Stimulated activated CD8-positive, alpha-beta memory T cell treated with anti-CD3 and anti-CD28 coated beads, Interleukin-7, amount 100 ng/mL, for 48 hours (primary cell): ENCODE measurements around the gene JAZF1.

ENCODE experiments used
- DNase-seq, 2 donors: peaks; one replicate each; pipeline ENCODE4 v3.0.0-alpha.2; 2020; ENCODE audit warnings: low read depth in 1 of 2; ENCODE audit errors: extremely low read depth in 1 of 2

The JAZF1 gene

GRCh38 chr7:28140979-28141378 is 39.6 kb downstream of the JAZF1 start:
- no peak for DNase-seq

GRCh38 chr7:28138837-28139236 is 41.8 kb downstream of the JAZF1 start:
- no peak for DNase-seq

- DNase-seq: no peak
Measured at GRCh38 chr7:28137463-28137862, 43.1 kb downstream of the JAZF1 start.

GRCh38 chr7:28136885-28137284 is 43.7 kb downstream of the JAZF1 start:
- no peak for DNase-seq

- no peak for DNase-seq
Measured at GRCh38 chr7:28136420-28136819, 44.2 kb downstream of the JAZF1 start.

DNA sequence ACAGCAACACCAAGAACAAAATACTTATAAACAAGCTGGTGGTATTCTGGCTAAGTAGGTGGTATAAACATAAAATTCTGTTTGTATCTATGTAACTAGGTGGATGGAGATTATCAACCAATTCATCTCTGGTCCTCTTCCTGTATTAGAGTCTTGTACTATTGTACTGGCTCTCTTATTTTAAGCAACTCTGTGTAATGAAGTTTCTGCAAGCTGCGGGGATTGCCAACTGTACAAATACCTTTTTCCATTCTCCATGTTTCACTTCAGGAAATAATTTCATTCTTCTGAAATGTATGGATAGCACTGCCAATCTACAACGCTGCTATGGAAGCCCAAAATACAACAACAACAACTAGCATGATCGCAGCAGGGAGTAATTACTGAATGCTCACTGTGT is 44.8 kb downstream of the JAZF1 start:
- DNase-seq: no peak

- no peak for DNase-seq
Measured at GRCh38 chr7:28135315-28135714, 45.3 kb downstream of the JAZF1 start.

GRCh38 chr7:28133872-28134271 is 46.7 kb downstream of the JAZF1 start:
- no peak for DNase-seq

DNA sequence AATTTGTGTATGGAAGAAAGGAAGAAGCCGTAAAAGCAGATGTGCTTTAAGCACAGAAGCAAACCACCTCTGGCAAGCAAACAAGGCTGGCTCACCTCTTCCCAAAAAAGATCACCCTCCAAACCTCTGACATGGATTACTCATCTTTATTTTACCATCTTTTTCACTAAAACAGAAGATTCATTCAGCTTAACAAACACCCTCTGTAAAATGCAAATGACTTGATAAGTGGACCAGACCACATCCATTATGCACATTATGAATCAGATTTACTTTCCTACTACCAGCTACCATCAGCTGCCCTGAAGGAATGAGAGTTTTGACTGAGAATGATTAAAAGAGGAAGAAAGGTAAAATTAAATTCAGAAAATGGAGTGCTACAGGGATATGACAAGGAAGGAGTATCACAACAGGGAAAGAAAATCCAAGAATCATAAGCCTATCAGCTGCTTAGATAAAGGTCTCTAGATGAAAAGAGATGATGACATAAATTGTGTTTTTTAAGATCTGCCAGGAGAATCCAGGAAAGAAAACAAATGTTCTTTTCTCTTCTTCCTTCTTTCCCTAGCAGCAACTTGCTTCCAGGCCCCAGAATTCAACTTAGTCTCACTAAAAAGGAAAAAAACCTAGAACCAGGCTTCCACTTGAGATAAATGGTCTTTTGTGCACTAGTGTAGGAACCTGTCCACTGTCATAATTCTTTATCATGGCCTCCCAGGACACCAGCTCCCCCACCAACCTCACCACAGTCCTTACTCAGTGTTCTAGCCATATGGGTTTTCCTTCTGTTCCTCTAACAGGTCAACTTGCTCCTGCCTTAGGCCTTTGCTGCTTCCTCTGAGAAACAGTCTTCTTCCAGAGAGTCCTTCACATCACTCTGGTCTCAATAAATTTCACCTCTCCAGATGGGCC is 47.4 kb downstream of the JAZF1 start:
- DNase-seq: no peak

DNA sequence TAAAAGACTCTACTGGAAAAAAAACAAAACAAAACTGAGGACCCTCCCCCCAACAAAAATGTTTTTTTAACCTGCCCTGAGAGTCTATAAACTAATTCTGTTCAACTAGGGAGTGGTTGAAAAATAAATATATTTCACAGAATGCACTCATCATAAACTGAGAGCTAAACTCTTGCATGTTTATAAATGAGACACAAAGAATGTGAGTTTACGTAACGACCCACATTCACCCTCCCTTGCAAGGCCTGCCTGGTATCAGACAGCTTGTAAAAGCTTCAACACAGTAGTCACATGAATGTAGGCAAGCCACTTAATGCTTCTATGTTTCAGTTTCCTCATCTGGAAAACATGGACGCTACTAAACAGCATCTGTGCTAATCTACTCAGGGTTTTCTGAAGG is 50.3 kb downstream of the JAZF1 start:
- no peak for DNase-seq

GRCh38 chr7:28128608-28129007 is 52.0 kb downstream of the JAZF1 start:
- DNase-seq: no peak

GRCh38 chr7:28126410-28127041 is 54.1 kb downstream of the JAZF1 start:
- DNase-seq: no peak

DNA sequence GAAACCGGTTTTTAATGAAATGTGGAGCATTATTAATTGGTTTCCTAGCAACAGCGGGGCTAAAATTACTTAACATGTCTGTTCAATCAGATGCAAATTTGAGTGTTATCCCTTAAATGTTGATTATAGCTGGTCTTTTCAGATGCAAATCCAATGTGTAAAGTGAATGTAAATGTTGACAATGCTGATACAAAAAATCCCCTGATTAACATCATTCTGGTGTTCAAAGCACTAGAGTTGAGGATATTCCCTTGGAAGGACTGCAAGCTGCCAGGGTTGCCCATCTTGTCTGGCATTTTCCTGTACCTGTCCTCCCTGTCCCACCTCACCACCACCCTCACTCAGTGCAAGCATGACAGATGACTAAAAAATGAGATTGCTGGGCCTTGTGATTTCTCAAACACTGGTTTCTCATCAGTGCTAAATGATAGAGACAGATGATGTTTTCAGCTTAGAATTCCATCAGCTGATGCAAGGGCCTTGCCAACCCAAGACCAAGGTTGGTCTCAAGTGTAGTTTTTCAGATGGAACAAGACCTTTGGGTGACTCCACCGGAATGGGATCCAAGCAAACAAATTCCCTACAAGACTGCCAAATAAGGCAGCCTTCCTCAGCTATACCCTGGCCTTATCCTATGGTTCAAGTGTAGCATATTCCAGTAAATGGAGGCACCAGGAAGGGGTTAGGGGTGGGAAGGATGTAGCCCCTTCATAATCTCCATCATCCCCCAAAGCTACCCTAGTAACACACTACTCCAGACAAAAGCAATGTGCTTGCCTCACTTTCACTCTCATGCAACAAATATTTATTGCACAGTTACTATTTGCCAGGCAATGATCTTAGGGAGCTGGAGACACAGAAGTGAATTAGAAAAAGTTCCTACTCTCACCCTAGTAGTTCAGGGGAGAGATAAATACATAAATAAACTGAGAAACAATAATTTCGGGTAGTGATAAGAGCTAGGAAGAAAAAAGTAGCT is 54.9 kb downstream of the JAZF1 start:
- DNase-seq: no peak

GRCh38 chr7:28124413-28124812 is 56.2 kb downstream of the JAZF1 start:
- no peak for DNase-seq

GRCh38 chr7:28123752-28124151 is 56.8 kb downstream of the JAZF1 start:
- DNase-seq: no peak

- no peak for DNase-seq
Measured at GRCh38 chr7:28121496-28121895, 59.1 kb downstream of the JAZF1 start.

DNA sequence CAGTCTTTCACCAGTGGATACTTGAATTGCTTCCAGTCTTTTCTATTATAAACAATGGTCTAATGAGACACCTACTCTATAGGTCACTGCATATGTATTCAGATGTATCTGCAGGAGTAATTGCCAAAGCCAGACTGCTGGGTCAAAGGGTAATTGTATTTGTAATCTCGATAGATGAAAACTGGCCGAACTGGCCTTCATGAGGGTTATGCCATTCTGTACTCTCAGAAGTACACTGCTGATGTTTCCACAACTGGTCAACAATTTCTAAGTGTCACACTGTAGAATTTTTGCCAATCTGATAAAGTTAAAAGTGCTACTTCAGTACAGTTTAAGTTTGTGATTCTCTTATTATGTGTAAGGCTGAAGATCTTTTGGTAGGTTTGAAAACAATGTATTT is 64.6 kb downstream of the JAZF1 start:
- no peak for DNase-seq

- no peak for DNase-seq
Measured at GRCh38 chr7:28115261-28115660, 65.3 kb downstream of the JAZF1 start.

DNA sequence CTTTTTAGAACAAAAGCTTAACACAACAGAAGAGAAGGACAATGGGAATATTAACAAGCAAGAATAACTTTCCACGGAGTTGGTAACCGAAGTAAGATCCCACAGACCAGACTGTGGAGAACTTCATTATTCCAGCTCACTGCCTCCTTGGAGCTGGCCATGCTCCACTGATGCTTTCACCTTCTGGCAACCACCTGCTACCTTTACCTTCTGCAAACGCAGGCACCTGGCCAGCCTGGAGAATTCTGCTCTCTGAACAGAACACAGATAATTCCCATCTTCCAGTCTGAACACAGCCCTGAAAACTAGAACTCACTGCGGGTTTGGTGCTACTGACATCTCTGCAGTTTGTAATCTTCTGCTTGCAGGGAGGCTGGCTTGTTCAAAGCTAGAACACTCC is 66.5 kb downstream of the JAZF1 start:
- DNase-seq: no peak

DNA sequence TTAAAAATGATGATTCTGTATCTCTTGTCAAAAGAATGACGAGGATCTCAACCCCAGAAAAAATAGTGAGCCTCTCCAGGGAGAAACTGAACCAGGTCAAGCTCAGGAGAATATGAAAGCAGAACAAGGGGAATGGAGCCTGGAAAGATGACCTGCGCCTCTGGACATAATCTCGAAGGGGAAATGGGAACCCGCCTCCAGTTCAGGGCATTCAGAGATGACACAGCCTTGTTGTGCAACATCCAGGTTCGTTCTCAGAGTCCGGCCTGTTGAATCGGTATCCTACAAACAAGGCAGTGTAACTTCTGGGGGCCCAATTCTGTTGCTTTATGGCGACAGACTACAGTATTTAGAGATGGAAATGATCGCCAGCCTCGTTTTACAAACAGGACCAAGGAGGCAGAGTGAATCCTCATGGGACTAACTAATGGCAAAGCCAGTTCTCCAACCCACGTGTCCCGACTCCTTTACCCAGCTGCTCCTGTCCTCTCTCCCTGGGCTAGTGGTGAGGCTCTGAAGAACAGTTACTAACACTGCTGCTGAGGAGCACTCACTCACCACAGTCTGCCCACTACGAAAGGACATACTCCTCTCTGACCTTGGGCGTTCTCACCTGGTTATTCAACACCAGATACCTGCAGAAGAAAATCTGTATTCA is 67.6 kb downstream of the JAZF1 start:
- DNase-seq: no peak

DNA sequence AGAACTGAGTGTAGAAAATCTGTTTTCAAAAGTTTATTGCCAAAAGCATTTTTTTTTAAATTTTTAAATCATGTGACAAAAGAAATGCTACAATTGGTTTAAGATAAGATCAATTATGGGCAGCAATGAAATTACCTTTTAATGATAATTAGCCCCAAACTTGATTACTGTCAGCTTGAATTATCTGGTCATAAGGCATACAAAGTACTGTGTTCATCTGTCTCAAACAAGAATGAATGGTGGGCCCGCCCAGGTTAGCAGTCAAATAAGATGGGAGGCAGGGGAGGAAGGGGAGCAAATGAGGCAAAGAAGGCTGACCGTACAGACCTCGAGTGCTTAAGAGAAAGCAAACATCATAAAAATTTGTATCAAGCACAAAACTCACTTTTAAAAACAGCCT is 68.1 kb downstream of the JAZF1 start:
- DNase-seq: no peak
